ENCODE data around the gene ESR1.

DNA sequence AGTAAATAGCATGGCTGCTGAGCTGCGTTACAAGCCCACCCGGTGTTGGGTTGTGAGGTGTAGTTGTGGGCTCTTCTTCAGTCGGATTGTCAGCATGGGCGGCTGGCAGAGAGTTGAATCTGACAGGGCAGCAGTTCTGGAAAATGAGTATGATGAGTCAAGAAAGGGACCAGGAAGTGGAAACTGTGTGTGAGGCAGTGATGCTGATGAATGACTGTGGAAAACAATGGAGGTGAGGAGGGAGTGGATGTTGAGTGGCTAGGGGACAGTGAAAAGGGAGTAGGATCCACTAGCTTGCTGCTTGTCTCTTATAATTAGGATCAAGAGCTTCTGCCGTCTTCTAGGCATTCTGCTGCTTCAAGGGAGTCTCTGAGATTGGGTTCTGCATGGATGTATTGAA lies 154.3 kb downstream of the ESR1 start:
- TF ChIP-seq POLR2A (IDR thresholded peaks at IDR 0.05), result no peak
- TF ChIP-seq, protein P1, sequence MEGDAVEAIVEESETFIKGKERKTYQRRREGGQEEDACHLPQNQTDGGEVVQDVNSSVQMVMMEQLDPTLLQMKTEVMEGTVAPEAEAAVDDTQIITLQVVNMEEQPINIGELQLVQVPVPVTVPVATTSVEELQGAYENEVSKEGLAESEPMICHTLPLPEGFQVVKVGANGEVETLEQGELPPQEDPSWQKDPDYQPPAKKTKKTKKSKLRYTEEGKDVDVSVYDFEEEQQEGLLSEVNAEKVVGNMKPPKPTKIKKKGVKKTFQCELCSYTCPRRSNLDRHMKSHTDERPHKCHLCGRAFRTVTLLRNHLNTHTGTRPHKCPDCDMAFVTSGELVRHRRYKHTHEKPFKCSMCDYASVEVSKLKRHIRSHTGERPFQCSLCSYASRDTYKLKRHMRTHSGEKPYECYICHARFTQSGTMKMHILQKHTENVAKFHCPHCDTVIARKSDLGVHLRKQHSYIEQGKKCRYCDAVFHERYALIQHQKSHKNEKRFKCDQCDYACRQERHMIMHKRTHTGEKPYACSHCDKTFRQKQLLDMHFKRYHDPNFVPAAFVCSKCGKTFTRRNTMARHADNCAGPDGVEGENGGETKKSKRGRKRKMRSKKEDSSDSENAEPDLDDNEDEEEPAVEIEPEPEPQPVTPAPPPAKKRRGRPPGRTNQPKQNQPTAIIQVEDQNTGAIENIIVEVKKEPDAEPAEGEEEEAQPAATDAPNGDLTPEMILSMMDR (IDR thresholded peaks at IDR 0.05), result no peak
